KMS-11 (cell line): ENCODE results near the gene MIR17HG.
A peak's percentile ranks its signal among the peaks of the same experiment; 100 is the strongest.

Source experiments
- H2AFZ ChIP-seq: fragments of 200-600 bp; sonication (generic); 2 replicates; pipeline ENCODE4 v1.6.1; 2016; ENCODE audit warnings: antibody characterized with exemption, mixed run types, low read depth
- H3K27ac ChIP-seq: fragments of 200-600 bp; sonication (generic); 2 replicates; pipeline ENCODE4 v1.6.1; 2016; ENCODE audit warnings: mild to moderate bottlenecking, mixed run types
- H3K27me3 ChIP-seq: fragments of 200-600 bp; sonication (generic); 2 replicates; pipeline ENCODE4 v1.6.1; 2017; ENCODE audit warnings: mild to moderate bottlenecking, low read depth, mixed run types, moderate library complexity; ENCODE audit not compliant: insufficient read depth
- H3K36me3 ChIP-seq: fragments of 200-600 bp; sonication (generic); 2 replicates; pipeline ENCODE4 v1.6.1; 2017; ENCODE audit warnings: mild to moderate bottlenecking, mixed run types; ENCODE audit not compliant: insufficient read depth
- H3K4me1 ChIP-seq: fragments of 200-600 bp; sonication (generic); 2 replicates; pipeline ENCODE4 v1.6.1; 2016; ENCODE audit warnings: mild to moderate bottlenecking, low read depth, mixed run types; ENCODE audit not compliant: poor library complexity, severe bottlenecking
- H3K4me2 ChIP-seq: fragments of 200-600 bp; sonication (generic); 2 replicates; pipeline ENCODE4 v1.7.0; 2016; ENCODE audit warnings: mild to moderate bottlenecking, mixed run types
- H3K4me3 ChIP-seq: fragments of 200-600 bp; sonication (generic); IDR thresholded peaks from 2 replicates; pipeline ENCODE4 v1.6.1; 2017; ENCODE audit warnings: low read depth, low read length, mixed read lengths; ENCODE audit not compliant: insufficient read depth
- H3K79me2 ChIP-seq: fragments of 200-600 bp; sonication (generic); 2 replicates; pipeline ENCODE4 v1.6.1; 2016; ENCODE audit warnings: low read depth, mixed run types; ENCODE audit not compliant: insufficient read depth
- H3K9ac ChIP-seq: fragments of 200-600 bp; sonication (generic); 2 replicates; pipeline ENCODE4 v1.6.1; 2016; ENCODE audit warnings: mild to moderate bottlenecking, mixed run types
- H4K20me1 ChIP-seq: fragments of 200-600 bp; sonication (generic); 2 replicates; pipeline ENCODE4 v1.6.1; 2016; ENCODE audit warnings: mild to moderate bottlenecking, mixed run types; ENCODE audit not compliant: insufficient read depth
- TF ChIP-seq, protein P1 (sequence below): fragments of 200-600 bp; sonication (generic); conservative IDR thresholded peaks from 2 replicates; pipeline ENCODE4 v1.6.1; 2017; ENCODE audit warnings: low read depth, mild to moderate bottlenecking, antibody characterized with exemption, low read length, moderate library complexity, mixed read lengths

The MIR17HG gene

DNA sequence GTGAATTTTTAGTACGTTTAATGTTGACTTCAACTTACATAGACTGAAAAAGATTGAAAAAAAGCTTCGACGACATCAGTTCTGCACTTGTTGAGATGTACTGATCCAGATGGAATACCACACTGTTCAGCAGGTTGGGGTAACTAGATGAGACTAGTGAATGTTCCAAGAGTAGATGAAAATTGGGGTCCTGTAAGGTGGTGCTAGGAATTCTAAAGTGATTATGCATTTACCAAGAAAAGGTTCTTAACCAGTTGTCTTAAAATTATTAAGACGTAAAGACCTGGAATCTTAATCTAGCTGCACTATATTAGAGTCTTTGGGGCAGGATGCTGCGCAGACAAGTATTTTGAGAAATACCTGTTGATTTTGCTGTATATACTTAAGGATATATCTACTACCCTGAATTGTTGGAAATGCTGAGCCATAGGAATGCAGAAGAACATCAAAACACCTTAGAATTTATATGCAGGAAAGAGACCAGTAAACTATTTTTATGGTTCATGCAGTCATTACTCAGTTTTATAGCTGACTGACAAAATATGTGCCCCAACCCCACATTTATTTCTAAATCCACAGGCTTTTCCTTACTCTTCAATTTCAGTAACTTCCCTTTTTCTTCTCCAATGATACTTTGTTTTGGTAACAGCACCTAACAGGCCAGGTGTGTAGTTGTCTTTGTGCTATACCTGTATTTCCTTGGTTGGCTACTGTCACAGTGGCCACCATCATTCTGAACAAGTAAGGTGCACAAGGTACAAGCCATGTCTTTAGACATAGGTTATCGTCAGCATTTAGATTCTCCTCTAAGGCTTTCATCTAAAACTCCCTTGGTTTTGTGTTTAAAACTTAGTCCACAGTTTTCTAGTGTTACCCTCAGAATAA is 8.6 kb downstream of the MIR17HG start:
- H3K27me3 ChIP-seq, result no peaks in the 10 kb centered on the region
- no peak overlapping the region for H3K4me2 ChIP-seq
- H3K27ac ChIP-seq, result no peak overlapping the region
- peaks cover 12% of the 10 kb centered on the region for H3K4me1 ChIP-seq
- no peak overlapping the region for H3K4me3 ChIP-seq
- peaks cover 16% of the 10 kb centered on the region; the same call in 1 of the 2 replicates for H3K36me3 ChIP-seq
- H3K9ac ChIP-seq, result no peak overlapping the region
- H3K79me2 ChIP-seq, result peaks cover 16% of the 10 kb centered on the region
- TF ChIP-seq, protein P1, sequence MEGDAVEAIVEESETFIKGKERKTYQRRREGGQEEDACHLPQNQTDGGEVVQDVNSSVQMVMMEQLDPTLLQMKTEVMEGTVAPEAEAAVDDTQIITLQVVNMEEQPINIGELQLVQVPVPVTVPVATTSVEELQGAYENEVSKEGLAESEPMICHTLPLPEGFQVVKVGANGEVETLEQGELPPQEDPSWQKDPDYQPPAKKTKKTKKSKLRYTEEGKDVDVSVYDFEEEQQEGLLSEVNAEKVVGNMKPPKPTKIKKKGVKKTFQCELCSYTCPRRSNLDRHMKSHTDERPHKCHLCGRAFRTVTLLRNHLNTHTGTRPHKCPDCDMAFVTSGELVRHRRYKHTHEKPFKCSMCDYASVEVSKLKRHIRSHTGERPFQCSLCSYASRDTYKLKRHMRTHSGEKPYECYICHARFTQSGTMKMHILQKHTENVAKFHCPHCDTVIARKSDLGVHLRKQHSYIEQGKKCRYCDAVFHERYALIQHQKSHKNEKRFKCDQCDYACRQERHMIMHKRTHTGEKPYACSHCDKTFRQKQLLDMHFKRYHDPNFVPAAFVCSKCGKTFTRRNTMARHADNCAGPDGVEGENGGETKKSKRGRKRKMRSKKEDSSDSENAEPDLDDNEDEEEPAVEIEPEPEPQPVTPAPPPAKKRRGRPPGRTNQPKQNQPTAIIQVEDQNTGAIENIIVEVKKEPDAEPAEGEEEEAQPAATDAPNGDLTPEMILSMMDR, result no peak
- H4K20me1 ChIP-seq, result peaks cover 29% of the 10 kb centered on the region; the same call in 1 of the 2 replicates
- no peak overlapping the region for H2AFZ ChIP-seq

DNA sequence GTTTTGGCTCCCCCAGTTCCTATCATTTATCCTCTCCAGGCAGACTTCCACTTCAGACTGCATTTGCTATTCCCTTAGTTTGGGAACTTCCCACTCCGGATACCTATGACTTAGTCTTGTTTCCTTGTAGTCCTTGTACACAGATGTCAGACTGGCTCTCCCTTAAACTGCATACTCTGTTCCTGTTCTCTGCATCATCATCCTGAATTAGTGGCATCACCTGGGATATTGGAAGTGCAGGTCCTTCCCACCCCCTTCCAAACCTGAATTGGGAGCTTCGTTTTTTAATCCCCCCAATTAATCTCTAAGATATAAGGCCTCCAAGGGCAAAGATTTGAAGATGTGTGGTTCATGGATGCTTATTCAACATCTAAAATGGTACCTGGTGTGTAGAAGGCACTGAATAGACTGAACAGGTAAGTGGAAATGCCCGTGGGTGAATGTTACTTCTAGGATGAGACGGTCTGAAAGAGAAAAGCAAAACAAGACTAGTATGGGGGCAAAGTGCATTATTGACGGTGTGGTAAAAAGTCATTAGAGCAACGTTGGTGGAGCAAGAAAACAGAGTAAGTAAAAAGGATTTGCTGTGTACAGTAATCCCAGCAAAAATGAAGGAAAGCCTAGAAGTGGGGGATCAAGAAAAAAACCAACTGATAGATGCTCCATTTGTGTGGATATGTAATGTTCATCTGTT is 9.6 kb downstream of the MIR17HG start:
- H4K20me1 ChIP-seq, result peaks cover 26% of the 10 kb centered on the region; the same call in 1 of the 2 replicates
- H3K4me1 ChIP-seq, result peaks cover 4% of the 10 kb centered on the region
- no peak overlapping the region for H3K4me2 ChIP-seq
- peaks cover 10% of the 10 kb centered on the region; the same call in 1 of the 2 replicates for H3K36me3 ChIP-seq
- no peaks in the 10 kb centered on the region for H3K27me3 ChIP-seq
- H3K9ac ChIP-seq, result no peak overlapping the region
- H3K4me3 ChIP-seq, result no peak overlapping the region
- TF ChIP-seq, protein P1, result no peak
- no peak overlapping the region for H3K27ac ChIP-seq
- no peak overlapping the region for H2AFZ ChIP-seq
- peaks cover 6% of the 10 kb centered on the region; the same call in 1 of the 2 replicates for H3K79me2 ChIP-seq

DNA sequence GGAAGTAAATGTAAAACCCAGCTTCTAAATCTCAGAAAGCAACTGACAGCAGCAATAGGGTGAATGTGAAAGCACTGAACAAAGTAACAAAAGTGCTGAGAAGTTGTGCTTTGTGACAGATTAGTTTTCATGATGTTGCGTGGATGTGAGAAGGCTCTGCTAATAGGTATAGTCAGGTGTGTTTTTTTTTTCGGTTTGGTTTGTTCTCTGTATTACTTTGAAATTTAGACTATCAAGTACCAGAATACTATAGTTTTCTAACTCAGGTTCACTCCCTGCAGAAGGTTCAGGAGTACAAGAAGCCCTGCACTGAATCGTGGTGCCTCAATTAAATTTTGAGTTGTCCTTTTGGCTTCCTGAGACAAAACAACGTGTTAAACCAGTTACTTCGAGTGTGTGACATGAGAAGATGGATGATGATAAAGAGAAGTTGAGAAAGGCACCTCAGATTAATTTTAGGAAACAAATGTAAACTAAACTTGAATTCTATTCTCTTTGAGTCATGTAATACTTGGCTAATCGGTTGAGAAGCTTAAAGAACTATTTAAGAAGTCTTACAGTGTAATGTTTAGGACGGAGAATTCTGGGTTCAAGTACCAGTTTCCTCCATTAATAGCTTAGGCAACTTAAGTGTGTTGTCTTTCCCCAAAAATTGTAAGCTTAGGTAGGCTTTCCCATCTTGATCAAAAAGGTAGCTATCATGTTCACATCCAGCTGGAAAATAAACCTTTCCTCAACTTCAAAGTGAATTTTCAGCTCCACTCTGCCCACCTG is 10.3 kb downstream of the MIR17HG start:
- Histone ChIP-seq H2AFZ (no peak overlapping the region), H3K27ac (peak overlapping the region; percentile 11; the same call in 1 of the 2 replicates), H4K20me1 (peaks cover 21% of the 10 kb centered on the region; the same call in 1 of the 2 replicates), H3K79me2 (no peaks in the 10 kb centered on the region), H3K4me3 (no peak overlapping the region), H3K27me3 (no peaks in the 10 kb centered on the region), H3K4me1 (no peaks in the 10 kb centered on the region), H3K36me3 (peaks cover 6% of the 10 kb centered on the region; the same call in 1 of the 2 replicates), H3K4me2 (no peak overlapping the region), H3K9ac (no peak overlapping the region)
- TF ChIP-seq, protein P1, result no peak

DNA sequence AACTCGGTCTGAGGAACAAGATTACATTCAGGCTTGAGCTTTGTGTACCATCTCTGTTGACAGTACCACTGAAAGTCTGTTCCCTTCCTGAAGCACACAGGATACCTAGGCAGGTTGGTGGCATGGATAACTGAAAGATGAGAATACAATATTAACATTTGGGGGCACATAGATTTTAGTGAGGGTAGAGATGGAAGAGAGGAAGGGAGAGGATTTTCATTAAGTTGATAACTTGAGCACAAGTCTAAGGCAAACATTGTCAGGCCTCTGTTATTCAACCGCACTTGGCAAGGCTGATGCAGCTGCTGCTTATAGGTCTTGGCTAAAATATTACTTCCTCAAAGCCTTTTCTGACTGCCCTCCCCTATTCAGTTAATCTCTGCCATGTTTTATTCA is 10.9 kb downstream of the MIR17HG start:
- Histone ChIP-seq H3K27ac (peak overlapping the region; percentile 11; the same call in 1 of the 2 replicates), H3K4me1 (no peaks in the 10 kb centered on the region), H2AFZ (no peak overlapping the region), H3K27me3 (no peaks in the 10 kb centered on the region), H3K79me2 (no peaks in the 10 kb centered on the region), H3K36me3 (peaks cover 6% of the 10 kb centered on the region; the same call in 1 of the 2 replicates), H3K4me2 (no peak overlapping the region), H4K20me1 (peaks cover 16% of the 10 kb centered on the region; the same call in 1 of the 2 replicates), H3K4me3 (no peak overlapping the region), H3K9ac (no peak overlapping the region)
- TF ChIP-seq, protein P1, result no peak
